Measurements from ENCODE around the gene CAPZB.
A peak's percentile ranks its signal among the peaks of the same experiment; 100 is the strongest.

The CAPZB gene

DNA sequence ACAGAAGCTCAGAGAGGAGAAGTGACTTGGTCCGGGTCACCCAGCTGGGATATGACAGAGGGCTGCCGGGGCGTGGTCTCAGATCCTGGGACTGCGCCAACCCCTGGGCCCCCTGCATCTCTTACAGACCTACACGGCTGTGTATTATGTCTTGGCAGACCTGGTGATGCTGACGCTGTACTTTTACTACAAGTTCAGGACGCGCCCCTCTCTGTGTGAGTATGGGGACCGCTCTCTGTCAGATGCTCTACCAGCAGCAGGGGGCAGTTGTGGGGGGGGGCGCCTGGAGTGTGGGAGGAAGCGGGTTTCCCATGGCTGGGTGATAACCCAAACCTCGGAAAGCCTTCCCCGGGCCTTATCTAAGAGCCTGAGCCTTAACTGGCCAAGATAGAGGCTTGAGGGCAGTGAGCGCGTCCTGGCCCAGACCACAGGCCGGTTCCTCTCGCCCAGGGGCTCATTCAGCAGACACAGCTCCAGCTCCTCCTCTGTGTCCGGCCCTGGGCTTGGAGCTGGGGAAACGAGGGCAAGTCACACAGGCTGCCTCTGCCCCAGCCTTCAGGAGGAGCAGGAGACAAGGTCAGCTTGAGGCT lies 159.9 kb downstream of the CAPZB start:
- no peak for DNase-seq

DNA sequence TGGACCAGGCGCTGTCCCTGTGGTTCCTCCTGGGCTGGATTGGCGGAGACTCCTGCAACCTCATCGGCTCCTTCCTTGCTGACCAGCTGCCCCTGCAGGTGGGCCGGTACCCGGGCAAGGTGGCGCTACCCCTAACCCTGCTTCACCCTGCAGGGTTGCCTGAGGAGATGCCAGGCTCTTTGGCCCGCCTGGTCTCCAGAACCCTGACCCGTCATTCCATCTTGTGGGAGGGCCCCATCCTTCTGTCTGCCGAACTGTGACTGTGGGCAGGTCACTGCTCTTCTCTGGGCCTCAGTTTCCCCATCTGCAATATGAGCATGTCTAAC lies 160.7 kb downstream of the CAPZB start:
- DNase-seq, result no peak

DNA sequence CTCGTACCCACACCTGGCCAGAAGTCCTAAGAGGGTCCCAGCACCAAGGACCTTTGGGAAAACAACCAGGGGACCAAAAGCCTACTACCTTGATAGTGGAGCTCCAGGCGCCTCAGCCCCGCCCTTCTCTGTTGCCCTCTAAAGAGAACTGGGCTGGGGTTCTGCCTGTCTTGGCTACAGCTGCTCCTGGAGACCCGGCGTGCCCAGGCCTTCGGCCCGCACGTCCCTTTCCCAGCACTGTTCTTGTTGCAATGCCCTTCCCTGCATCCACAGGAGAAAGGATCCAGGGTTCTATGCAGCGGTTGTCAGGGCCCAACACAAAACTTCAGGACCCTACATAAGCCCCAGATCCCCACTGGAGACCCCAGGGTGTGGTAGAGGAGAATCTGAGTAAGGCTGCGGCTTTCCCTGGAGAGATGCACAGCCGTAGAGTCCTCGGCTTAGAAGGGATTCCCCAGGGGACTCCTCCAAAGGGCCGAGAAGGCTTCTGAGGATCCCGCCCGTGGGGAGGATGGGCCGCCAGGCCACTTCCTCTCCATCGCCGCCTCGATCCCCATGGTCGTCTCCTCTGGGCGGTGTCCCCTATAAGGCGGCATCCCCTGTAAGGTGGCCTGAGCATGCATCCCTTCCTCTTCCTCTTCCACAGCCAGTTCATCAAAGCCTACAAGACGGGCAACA lies 161.2 kb downstream of the CAPZB start:
- no peak for DNase-seq

DNA sequence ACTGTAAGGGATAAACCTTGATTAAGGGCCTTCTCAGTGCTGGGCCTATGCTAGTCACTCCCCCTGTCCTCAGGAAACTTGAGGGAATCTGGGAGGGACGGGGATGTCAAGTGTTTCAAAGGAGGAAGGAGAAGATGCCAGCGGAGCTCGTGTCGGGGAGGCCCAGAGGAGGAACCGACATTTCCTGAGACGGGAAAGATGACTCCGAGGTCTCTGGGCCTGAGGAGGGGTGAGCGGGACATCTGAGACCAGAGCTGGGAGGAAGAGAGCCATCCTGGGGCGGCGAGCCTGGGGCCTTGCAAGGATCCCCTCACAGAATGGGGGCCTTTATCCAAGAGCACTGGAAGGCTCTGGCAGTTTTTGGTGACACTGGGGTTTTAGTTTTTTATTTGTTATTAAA lies 162.9 kb downstream of the CAPZB start:
- no peak for DNase-seq

DNA sequence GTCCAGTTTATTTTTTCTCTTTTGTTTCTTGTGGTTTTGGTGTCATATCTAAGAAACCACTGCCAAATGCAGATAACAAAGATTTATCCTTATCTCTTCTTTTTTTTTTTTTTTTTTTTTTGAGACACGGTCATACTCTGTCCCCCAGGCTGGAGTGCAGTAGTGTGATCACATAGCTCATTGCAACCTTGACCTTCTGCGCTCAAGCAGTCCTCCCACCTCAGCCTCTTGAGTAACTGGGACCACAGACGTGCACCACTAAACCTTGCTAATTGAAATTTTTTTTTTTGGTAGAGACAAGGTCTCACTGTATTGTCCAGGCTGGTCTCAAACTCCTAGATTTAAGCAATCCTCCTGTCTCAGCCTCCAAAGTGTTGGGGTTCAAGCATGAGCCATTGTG lies 164.3 kb downstream of the CAPZB start:
- DNase-seq, result no peak

DNA sequence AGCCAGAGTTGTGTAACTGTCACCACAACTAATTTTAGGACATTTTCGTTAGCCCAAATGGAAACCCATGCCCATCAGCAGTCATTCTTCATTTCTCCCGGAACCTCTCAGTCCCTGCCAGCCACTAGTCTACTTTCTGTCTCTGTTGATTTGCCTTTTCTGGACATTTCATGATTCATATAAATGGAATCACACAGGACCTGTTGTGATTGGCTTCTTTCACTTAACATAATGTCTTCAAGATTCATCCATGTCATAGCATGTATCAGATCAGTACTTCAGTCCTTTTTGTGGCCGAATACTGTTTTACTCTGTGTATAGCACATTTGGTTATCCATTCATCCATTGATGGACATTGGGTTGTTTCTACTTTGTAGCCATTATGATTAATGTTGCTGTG lies 166.1 kb downstream of the CAPZB start:
- no peak for DNase-seq

DNA sequence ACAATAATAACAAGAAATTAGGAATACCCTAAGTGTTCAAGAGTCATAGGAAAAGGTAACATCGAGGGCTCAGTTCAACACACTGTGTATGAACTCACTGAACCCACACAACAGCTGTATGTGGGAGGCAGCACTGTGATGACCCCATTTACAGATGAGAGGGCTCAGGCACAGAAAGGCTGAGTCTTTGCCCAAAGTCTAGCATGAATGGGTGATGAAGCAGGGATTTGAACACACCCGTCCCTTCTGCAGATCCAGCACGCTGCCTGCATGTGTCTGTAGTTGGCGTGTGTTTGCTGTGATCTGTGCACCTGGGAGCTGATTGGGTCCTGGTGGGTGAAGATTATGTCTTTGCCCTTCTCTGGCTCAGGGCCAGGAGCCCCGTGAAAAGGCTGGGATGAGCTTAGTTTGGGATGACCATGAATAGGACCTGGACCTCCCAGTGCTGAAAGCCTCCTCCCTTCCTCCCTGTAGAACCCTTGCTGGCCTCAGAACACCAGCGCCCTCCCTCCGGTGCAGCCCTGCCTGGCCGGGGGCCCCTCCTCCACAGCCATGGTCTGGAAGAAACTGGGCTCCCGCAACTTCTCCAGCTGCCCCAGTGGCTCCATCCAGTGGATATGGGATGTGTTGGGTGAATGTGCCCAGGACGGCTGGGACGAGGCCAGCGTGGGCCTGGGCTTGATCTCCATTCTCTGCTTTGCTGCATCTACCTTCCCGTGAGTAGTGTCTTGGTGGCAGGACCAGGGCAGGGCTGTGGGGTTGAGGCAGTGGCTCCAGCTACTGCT lies 168.0 kb downstream of the CAPZB start:
- no peak for DNase-seq

DNA sequence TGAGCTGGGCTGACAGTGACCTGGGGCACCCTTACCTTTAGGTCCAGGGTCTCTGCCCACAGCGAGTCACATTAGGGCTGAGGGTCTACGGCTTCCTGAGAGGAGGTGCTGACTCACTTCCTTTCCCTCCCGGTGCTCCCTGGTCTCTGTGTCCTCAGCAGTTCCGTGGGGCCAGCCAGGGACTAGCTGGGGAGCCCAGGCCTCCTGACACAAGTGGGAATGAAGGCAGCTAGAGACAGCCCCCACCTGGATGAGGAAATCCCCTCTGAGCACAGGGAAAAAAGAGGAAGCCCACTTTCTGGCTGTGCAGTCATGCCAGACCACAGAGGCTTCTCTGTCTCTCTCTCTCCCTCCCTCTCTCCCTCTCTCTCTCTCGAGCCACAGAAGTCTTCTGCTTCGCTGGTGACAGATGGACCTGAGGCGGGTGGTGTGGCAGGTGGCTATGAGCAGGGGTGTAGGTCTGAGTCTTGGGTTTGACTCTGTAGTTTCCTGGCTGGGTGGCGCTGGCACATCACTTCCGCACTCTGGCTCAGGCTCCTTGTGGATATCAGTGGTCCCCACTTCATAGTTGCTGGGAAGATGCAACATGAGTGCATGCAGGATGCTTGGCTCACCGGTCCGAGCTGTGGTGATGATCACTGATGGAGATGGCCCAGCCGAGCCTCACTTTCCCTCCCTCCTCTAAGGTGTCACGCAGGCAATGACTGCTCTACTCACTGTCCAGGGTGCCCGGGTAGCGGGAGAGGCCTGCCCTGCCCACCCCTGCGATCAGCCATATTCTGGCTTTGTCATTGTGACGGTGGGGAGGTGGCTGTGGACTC lies 169.8 kb downstream of the CAPZB start:
- DNase-seq, result peak; percentile 23 to 63

DNA sequence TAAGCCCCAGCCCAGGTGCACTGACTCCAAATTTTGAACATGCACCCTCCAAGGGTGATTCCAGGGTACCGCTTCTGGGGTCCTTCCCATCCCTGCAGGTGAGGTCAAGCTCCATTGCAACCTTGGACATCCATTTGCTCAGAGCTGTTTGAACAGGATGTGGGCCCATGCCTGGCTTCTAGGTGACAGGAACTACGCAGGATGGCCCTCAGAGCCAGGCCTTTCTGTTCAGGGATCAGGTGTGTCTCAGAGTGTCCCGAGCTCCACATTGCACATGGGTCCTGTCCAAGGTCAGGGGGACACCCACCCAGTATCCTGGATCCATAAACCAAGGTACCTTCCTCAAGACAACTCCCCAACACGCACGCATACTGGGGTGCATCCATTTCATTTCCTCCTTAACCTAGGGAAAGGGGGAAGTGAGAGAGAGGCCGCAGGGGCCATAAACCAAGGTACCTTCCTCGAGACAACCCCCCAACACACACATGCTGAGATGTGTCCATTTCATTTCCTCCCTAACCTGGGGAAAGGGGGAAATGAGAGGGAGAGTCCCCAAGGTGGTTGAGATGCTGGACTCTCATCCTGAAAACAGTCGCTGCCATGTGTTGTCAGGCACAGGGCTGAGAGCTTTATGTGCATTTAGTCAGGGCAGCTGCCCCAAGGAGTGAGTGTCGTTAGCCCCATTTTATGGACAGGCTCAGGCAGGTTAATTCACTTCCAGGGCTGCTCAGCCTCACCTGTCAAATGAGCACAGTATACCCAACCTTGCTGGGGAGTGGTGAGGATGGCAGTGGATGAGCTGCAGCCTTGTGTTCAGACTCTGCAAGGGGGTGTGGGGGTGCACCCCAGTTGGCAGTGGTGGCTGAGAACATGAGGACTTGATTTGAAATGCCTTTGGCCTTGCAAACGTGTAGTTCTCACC lies 171.1 kb downstream of the CAPZB start:
- no peak for DNase-seq

DNA sequence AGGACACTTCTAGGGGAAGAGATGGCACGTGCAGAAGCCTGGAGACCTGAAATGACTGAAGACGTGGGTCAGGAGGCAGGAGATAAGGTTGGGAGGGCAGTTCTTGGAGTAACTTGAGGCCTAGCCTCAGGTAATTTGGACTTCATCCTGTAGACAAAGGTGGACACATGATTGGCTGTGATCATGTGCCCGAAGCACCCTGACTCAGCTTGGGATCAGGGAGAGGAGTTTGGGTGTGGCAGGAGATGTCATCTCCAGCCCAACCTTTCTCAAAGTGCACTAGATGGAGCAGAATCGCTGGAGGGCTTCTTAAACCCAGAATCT lies 171.7 kb downstream of the CAPZB start:
- DNase-seq, result no peak

DNA sequence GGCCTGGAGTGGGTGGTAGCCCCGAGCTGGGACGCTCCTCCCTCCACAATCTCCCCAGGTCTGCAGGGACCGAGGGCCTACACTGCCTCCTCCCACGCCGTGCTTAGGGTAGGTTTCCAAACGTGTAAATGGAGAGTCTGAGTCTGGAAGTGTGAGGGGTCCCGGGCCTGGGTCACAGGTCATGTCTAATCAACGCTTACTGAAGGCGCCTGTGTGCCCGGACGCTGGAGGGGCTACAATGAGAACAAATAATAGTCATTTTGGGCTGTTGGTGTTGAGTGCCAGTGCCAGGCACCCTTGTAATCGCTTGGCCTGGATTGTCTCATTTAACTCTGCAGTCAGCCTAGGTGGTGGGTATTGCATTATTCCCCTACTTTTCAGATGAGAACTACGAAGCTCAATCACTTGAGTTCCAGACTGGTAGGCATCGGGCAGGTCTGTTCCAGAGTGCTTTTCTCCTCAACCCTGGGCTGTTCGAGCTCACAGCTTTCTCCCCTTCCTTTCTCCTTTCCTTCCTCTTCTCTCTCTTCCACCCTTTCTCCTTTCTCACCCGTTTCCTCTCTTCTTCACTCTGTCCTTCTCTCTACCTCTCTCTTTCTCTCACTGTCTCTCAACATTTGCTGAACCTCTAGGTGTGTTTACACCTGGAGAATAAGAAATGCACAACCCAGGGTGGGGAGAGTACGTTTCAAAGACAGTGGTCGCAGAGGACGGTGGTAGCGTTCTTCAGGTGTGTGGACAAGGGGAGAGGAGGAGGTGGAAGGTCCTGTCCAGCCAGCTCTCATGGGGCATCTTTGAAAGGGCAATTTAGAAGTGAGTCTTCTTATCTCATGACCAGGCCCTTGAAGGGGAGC lies 172.3 kb downstream of the CAPZB start:
- no peak for DNase-seq

DNA sequence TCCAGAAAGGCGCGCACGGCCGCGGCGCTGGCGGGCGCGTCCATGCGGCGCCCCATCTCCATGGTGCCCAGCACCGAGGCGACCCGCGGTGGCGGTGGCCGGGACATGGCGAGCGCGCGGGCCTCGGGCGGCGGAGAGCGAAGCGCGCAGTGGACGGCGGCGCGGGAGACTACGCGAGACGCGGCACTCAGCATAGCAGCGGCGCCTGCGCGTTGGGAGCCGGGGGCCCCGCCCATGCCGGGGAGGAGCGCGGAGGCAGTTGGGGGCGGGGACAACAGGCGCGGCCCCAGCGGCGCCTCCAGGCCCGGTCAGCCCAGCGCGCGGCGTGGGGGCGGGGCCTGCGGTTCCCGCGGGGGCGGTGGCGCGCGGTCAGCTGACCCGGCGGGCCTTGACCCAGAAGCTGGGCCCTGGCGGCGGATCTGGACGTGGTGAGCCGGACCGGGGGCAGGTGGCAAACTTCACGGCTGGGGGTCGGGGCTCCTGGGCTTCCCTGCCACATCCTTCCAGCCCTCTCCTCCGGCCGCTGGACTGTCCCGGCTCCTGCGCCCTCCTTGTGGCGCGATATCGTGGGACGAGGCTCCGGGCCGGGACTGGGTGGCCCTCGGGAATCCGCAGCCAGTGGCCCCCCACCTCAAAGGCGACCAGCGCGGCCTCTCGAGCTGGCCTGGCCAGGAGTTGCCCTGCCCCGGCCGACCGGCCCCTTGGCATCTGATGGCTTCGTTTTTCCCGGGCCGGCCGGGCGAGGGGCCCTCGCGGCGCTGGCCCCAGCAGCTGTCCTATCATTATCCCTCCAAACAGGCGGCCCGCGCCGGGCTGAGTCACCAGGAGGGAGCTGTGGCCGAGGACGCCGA lies 173.2 kb downstream of the CAPZB start, which contains the start of the genes AKR7A2 and SLC66A1:
TSS of gene AKR7A2 (minus strand) at position 214 of the 851 bp plus-strand sequence. CDS start at position 194, 20 bp downstream.
TSS of gene SLC66A1 (plus strand) at position 396 of the 851 bp plus-strand sequence. CDS start 5,352 bp downstream, outside the sequence.
- DNase-seq, result peak; percentile 60 to 88

DNA sequence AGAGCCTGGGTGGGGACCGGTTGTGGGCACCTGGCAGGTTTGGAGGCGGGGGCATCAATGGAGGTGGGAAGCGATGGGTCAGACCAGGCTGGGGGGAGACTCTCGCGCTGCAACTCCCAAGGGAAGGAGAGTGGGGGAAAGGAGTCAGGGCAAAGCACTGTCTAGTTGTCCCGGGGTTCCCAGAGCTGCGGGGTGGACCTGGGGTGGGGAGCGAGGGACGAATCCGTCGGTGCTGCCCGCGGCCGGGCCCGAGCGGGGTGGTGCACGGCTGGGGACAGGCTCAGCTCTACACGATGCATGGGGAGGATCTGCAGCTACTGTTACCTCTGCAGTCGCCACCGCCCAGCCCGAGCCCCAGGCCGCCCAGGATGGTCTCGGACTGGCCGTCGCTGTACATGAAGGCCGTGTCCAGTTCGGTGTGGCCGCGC lies 173.8 kb downstream of the CAPZB start:
- DNase-seq, result no peak

DNA sequence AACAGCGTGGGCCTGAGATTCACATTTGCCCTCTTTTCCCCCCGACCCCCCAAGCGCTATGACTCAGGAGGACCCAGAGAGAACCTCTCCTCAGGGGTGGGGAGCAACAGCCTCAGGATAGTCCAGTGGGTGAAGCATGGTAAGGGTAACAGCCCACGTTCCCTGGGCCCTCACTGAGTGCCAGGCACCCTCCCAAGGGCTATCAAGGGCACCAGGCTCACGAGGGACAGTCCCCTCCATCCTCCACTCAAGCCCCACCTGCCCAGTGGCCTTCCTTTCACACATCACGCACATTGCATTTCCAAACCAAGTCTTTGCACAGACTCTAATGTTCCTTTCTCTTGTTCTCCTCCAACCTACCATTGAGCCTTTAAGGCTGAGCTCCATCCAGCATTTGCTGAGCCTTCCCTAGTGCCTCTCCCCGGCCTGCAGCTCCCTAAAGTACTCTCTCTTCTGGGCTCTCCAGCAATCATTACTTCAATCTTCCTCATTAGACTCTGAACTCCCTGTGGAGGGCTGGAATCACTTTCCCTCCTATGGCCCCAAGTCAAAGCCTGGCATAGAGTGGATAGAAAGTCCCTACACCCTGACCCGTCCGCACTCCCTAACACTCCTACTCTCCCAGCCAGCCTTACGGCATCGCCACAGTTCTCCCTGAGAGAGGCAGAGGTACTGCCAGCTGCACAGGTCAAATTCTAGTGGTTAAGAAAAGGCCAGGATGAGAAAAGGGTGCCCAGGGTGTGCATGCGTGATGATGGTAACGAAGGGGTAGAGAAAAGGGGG lies 174.4 kb downstream of the CAPZB start:
- DNase-seq, result no peak

DNA sequence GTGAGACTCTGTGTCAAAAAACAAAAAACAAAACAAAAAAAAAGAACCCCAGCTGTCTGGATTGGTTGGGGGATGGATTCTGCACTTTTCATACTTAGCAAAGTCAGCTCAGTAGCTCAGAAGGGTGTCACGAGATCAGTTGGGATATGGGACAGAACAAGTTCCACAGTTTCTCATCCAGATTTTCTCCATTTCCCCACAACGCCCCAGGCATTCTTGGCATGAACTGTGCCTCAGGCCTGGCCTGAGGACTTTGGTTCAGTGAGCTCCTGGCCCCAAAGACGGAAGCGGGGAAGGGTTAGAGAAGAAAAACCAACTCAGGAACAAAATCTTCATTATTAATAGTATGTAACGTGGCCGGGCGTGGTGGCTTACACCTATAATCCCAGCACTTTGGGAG lies 175.3 kb downstream of the CAPZB start:
- no peak for DNase-seq

DNA sequence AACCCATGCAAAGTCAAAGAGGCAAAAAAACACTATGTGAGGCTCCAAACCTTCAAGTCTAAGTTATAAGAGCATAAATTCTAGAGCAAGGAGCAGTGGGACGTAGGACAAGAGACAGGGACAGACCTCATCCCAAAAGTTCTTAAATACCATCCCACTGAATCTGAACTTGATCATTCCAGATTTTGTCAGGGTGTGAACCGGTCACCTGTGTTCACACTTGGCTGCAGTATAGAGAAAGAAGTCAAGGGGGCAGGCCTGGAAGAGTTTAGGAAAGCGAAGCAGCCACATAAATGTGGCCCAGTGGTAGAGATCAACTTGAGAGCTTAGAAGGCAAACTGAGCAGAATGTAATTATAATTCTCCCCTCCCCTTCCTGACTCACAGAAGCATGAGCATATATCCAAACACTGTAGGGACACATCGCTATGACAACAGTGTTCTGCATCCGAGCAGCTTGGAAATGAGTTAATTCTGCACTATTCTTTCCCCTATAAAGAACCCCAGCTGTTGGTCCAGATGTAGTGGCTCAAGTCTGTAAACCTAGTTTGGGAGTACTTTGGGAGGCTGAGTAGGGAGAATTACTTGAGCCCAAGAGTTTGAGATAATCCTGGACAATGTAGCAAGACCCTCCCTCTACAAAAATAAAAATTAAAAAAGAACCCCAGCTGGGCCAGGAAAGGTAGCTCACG lies 176.1 kb downstream of the CAPZB start:
- no peak for DNase-seq

DNA sequence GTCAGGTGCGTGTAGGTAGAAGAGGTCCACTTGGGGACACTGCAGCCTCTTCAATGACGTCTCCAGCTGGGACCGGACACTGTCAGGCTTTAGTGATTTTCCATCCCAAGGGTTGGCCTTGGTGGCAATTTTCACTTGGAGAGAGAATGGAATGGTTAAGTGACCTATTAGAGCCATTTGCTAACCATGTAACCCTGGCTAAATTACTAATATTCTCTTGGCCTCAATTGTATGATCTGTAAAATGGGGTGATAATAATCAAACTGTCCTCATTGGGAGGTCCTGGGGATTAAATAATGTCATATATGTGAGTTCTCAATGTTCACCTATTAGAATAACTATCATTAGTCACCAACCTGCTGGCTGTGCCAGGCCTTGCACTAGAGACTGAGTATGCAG lies 176.8 kb downstream of the CAPZB start:
- DNase-seq, result no peak

DNA sequence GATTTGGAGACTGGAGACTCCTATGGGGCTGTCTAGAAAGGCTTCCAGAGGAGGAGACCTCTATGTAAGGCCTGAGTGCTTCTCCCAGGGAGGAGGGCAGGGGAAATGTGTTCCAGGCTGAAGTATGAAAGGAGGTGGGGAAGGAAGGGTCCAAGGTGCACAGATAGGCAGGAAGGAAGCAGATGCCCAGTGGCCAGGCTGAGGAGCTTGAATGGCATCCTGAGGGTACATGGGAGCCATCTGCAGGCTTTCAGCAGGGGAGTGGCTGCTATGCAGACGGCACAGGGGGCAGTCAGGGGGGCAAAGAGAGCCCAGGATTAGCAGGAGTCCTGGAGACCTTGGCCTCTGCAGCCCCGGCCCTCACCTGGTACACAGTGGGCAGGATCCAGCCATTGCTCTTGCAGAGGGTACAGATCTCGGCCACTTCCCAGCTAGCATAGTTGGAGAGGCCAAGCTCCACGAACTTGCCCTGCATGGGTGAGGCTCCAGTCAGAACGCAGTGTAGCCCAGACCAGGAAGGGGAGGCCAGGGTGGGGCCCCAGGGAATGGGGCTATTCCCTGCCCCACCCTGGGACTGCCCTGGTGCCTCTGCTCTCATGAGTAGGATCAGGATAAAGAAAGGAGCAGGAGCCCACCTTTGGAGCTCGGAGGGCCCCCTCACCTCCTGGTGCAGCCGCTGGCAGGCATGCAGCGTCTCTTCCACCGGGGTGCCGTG lies 177.4 kb downstream of the CAPZB start:
- no peak for DNase-seq

Measured in NCI-H524 (cell line).